Left lung (tissue), 10 donors: ENCODE results near the gene AGBL1. TPM values are rescaled to one million over a fixed set of nuclear protein-coding genes. Genes with fewer than 3 reads are reported as not detected.

ENCODE experiments used
- ATAC-seq: fragments of 200-7000 bp; cut with Tn5 transposase; one replicate; pipeline ENCODE4 v1.9.1; 2020; ENCODE audit warnings: moderate library complexity
- DNase-seq, 4 donors: peaks; one replicate each; pipeline ENCODE4 v3.0.0-alpha.2; 2013 to 2020
- H3K27ac ChIP-seq, 2 donors: fragments of 200-600 bp; sonication (generic) in 1 of 2; one replicate each; pipeline versions ENCODE4 v1.5.0 to v1.8.0; 2020 to 2021
- H3K27me3 ChIP-seq, 2 donors: fragments of 200-600 bp; sonication (generic) in 1 of 2; one replicate each; pipeline versions ENCODE4 v1.5.0 to v1.8.0; 2020 to 2021
- H3K36me3 ChIP-seq, 2 donors: fragments of 200-600 bp; sonication (generic) in 1 of 2; one replicate each; pipeline versions ENCODE4 v1.5.0 to v1.8.0; 2020 to 2021
- H3K4me1 ChIP-seq, 2 donors: fragments of 200-600 bp; one replicate each; pipeline ENCODE4 v1.8.0; 2021
- H3K4me3 ChIP-seq, 2 donors: fragments of 200-600 bp; sonication (generic) in 1 of 2; one replicate each; pipeline versions ENCODE4 v1.5.0 to v1.8.0; 2020 to 2021; ENCODE audit warnings: mild to moderate bottlenecking in 1 of 2
- H3K9me3 ChIP-seq, 2 donors: fragments of 200-600 bp; sonication (generic) in 1 of 2; one replicate each; pipeline versions ENCODE4 v1.5.0 to v1.8.0; 2020 to 2021
- CTCF ChIP-seq, 2 donors: fragments of 200-600 bp; sonication (generic) in 1 of 2; IDR thresholded peaks; one replicate each; pipeline versions ENCODE4 v1.5.0 to v1.8.0; 2021; ENCODE audit warnings: antibody characterized with exemption in 2 of 2
- intact Hi-C, 2 donors: fragments of 100-400 bp; cut with DNase I; formaldehyde crosslinking; loops; one replicate each; pipeline versions ENCODE4 v1.11.2 to v1.14.2; 2022
- polyA plus RNA-seq, 6 donors: library from polyadenylated mRNA; unstranded; fragments of 120-200 nt; gene quantifications; one replicate each; pipeline ENCODE4 v1.2.1, GENCODE V29; 2013; ENCODE audit not compliant: insufficient read length in 6 of 6
- total RNA-seq, 2 donors: library from RNA; stranded (reverse); fragmentation: NEBNext Ultra II Directional; extraction: Animal tissue kit (Norgen Biotek cat#: 25700); gene quantifications; one replicate each; pipeline ENCODE4 v1.2.1, GENCODE V29; 2021
- donor health status: DM: no; HTN: yes; CAD: no.
- donor health status: DM: no; HTN: no; CAD: no.

Gene AGBL1
- total and polyA plus RNA-seq, 8 donors = 0.01 to 3.3 (median 0.11) TPM; not detected in 1

GRCh38 chr15:86942285-86942684 is 862.6 kb downstream of the AGBL1 start:
- no peak for TF ChIP-seq CTCF (IDR thresholded peaks at IDR 0.05)
- DNase-seq (no peak), ATAC-seq (no peak)
- H3K27me3 ChIP-seq = no peaks in the 10 kb centered on the region
- intact Hi-C loops = no loop called here
- H3K27ac ChIP-seq = no peak overlapping the region
- H3K4me3 ChIP-seq = no peak overlapping the region
- H3K4me1 ChIP-seq = no peaks in the 10 kb centered on the region
- H3K36me3 ChIP-seq = no peaks in the 10 kb centered on the region
- peaks cover 0 to 6% of the 10 kb centered on the region in 2 donors for H3K9me3 ChIP-seq

GRCh38 chr15:86948719-86949118 is 869.0 kb downstream of the AGBL1 start:
- intact Hi-C loops = no loop called here
- no peak for ATAC-seq
- H3K4me3 ChIP-seq = no peak overlapping the region
- no peaks in the 10 kb centered on the region for H3K4me1 ChIP-seq
- H3K9me3 ChIP-seq = no peaks in the 10 kb centered on the region
- H3K36me3 ChIP-seq = no peaks in the 10 kb centered on the region
- TF ChIP-seq CTCF (IDR thresholded peaks at IDR 0.05) = no peak
- DNase-seq = no peak
- H3K27me3 ChIP-seq = no peaks in the 10 kb centered on the region
- no peak overlapping the region for H3K27ac ChIP-seq

GRCh38 chr15:86959254-86959653 is 879.6 kb downstream of the AGBL1 start:
- no peak overlapping the region for H3K27ac ChIP-seq
- intact Hi-C loops = no loop called here
- DNase-seq = no peak
- no peak for TF ChIP-seq CTCF (IDR thresholded peaks at IDR 0.05)
- H3K4me3 ChIP-seq = no peak overlapping the region
- no peak for ATAC-seq
- no peaks in the 10 kb centered on the region for H3K36me3 ChIP-seq
- no peaks in the 10 kb centered on the region for H3K4me1 ChIP-seq
- H3K9me3 ChIP-seq = no peaks in the 10 kb centered on the region
- H3K27me3 ChIP-seq = no peaks in the 10 kb centered on the region

GRCh38 chr15:86961669-86962068 is 882.0 kb downstream of the AGBL1 start:
- intact Hi-C loops = no loop called here
- no peak for DNase-seq
- Histone ChIP-seq H3K4me1 (no peaks in the 10 kb centered on the region), H3K27me3 (no peaks in the 10 kb centered on the region), H3K9me3 (peaks cover 0 to 4% of the 10 kb centered on the region in 2 donors), H3K36me3 (no peaks in the 10 kb centered on the region), H3K4me3 (no peak overlapping the region), H3K27ac (no peak overlapping the region)
- no peak for TF ChIP-seq CTCF (IDR thresholded peaks at IDR 0.05)
- no peak for ATAC-seq

GRCh38 chr15:86964271-86964670 is 884.6 kb downstream of the AGBL1 start:
- Histone ChIP-seq H3K9me3 (peaks cover 0 to 7% of the 10 kb centered on the region in 2 donors), H3K27ac (no peak overlapping the region), H3K27me3 (no peaks in the 10 kb centered on the region), H3K36me3 (no peaks in the 10 kb centered on the region), H3K4me1 (no peaks in the 10 kb centered on the region), H3K4me3 (no peak overlapping the region)
- TF ChIP-seq CTCF (IDR thresholded peaks at IDR 0.05) = no peak
- ATAC-seq (no peak), DNase-seq (no peak)
- intact Hi-C loops = no loop called here
